K562 (cell line): Measurements from ENCODE around the gene DUS1L. TPM values are rescaled to one million over a fixed set of nuclear protein-coding genes. Genes with fewer than 3 reads are reported as not detected.
A peak's percentile ranks its signal among the peaks of the same experiment; 100 is the strongest.

Experiments used
- MTA3 ChIP-seq: fragments of 450-650 bp; formaldehyde crosslinking; IDR thresholded peaks from 2 replicates; pipeline ENCODE4 v1.6.1; 2017; ENCODE audit warnings: mild to moderate bottlenecking, borderline replicate concordance
- MYNN ChIP-seq, 2 experiments: sonication (generic); formaldehyde crosslinking in 1 of 2; IDR thresholded peaks; 2 replicates each; pipeline versions ENCODE4 v1.5.0 to v1.6.1; 2016 to 2020; ENCODE audit warnings: antibody characterized with exemption in 1 of 2, missing genetic modification reagents in 1 of 2
- NFIC ChIP-seq: fragments of 450-650 bp; IDR thresholded peaks from 2 replicates; pipeline ENCODE4 v1.6.1; 2017; ENCODE audit warnings: mild to moderate bottlenecking, inconsistent platforms
- SMARCC2 ChIP-seq: fragments of 450-650 bp; IDR thresholded peaks from 2 replicates; pipeline ENCODE4 v1.6.1; 2017; ENCODE audit warnings: antibody characterized with exemption, moderate library complexity, mild to moderate bottlenecking, low read depth
- SP2 ChIP-seq: IDR thresholded peaks from 2 replicates; pipeline ENCODE4 v1.6.1; 2011; ENCODE audit warnings: mild to moderate bottlenecking, low read depth, low read length, moderate library complexity; ENCODE audit not compliant: poor library complexity, severe bottlenecking; ENCODE audit errors: extremely low read depth
- ZBTB17 ChIP-seq: fragments of 450-650 bp; formaldehyde crosslinking; IDR thresholded peaks from 2 replicates; pipeline ENCODE4 v1.4.0; 2020; ENCODE audit warnings: mild to moderate bottlenecking
- ZNF174 ChIP-seq: fragments of 250-450 bp; sonication (Bioruptor Pico); IDR thresholded peaks from 2 replicates; pipeline ENCODE4 v1.4.0; 2020; ENCODE audit warnings: mild to moderate bottlenecking
- ZNF583 ChIP-seq: fragments of 250-450 bp; sonication (Bioruptor Pico); IDR thresholded peaks from 2 replicates; pipeline ENCODE4 v1.4.0; 2020
- polyA plus RNA-seq, 8 experiments: library from polyadenylated mRNA; depleted of rRNA in 4 of 8; stranded (reverse) in 5 of 8; unstranded in 3 of 8; fragments of >200 nt; fragmentation: Nextera tagmentation in 2 of 8; fragmentation: Illumina TruSeq in 1 of 8; extraction: Ambion mirVana in 2 of 8; extraction: Trizol in 1 of 8; gene quantifications; 2 replicates each; pipeline versions ENCODE4 v1.2.1 to v1.2.3, GENCODE V29; 2011 to 2014; ENCODE audit warnings: inconsistent platforms in 1 of 8, missing spikeins in 1 of 8
- total RNA-seq, 7 experiments: library from RNA; depleted of rRNA in 6 of 7; stranded (reverse); fragments of >200 nt in 6 of 7; fragmentation: Illumina TruSeq in 2 of 7; extraction: Trizol in 2 of 7; gene quantifications; 2 replicates each; pipeline versions ENCODE4 v1.2.1 to v1.2.3, GENCODE V29; 2011 to 2021; ENCODE audit warnings: low replicate concordance in 1 of 7
- TF ChIP-seq, protein P1 (sequence below): fragments of 250-450 bp; sonication (Bioruptor Pico); IDR thresholded peaks from 2 replicates; pipeline ENCODE4 v1.5.0; 2021
- TF ChIP-seq, protein P2 (sequence below), 2 experiments: IDR thresholded peaks; 2 replicates each; pipeline ENCODE4 v1.6.1; 2011; ENCODE audit warnings: borderline replicate concordance in 1 of 2, control low read depth in 1 of 2, low read depth in 1 of 2, low read length in 1 of 2, mild to moderate bottlenecking in 1 of 2, mixed read lengths in 1 of 2, moderate library complexity in 1 of 2; ENCODE audit not compliant: insufficient read depth in 1 of 2, insufficient read length in 1 of 2, poor library complexity in 1 of 2, severe bottlenecking in 1 of 2; ENCODE audit errors: extremely low read depth in 1 of 2
- TF ChIP-seq, protein P3 (sequence below): fragments of 250-450 bp; sonication (Bioruptor Pico); IDR thresholded peaks from 2 replicates; pipeline ENCODE4 v1.8.0; 2021; ENCODE audit warnings: moderate library complexity, mild to moderate bottlenecking, inconsistent platforms
- TF ChIP-seq, protein P4 (sequence below): fragments of 450-650 bp; IDR thresholded peaks from 2 replicates; pipeline ENCODE4 v1.6.1; 2016
- TF ChIP-seq, protein P5 (sequence below), 2 experiments: fragments of 450-650 bp; formaldehyde crosslinking in 1 of 2; IDR thresholded peaks; 2 replicates each; pipeline versions ENCODE4 v1.4.0 to v1.6.1; 2014 to 2020; ENCODE audit warnings: mild to moderate bottlenecking in 2 of 2, borderline replicate concordance in 1 of 2, low read depth in 1 of 2

Gene DUS1L
- total and polyA plus RNA-seq, 9 of the 15 experiments (the other 6 are each of a cell fraction or from before 2014, with no cell fraction given), result 7.8 to 210 (median 83.9) TPM

DNA sequence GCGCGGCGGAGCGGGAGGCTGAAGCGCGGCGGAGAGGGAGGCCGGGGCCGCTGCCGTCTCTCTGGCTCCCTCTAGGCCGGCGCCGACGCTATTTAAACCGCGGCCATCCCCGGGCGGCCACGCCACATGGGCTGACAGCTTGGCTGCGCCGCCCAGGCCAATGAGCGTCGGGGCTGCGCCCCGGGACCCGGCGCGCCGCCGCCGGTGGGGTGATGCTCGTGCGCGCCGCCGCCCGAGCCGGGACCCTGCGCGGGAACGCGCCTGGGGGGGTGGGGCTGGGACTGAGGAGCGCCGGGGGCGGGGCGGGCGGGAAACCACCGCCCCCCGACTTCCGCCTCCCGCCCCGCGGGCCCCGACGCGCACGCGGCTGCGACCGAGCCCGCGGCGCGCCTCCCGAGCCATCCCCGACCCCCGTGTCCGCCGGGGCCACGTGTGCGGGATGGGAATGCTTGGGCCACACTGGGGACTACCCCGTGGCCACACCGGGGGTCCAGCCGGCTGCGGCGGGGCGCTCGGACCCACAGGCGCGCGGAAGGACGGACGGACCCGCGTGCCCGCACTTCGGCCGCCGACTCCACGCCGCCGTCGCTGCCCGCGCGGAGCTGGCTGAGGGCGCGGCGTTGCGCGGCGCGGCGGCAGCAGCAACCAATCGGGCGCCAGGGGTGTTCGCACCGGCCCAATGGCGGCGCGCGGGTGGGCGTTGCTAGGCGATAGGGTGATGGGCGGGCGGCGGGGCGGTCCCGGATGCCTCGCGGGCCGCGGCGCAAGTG, 32.8 kb upstream of the DUS1L start, which contains the start of gene FASN (continued):
- TF ChIP-seq ZNF174 (CRISPR knock-in tag) (no peak), ZBTB17 (CRISPR knock-in tag) (no peak), MYNN (IDR thresholded peaks at IDR 0.05) (no peak), MYNN (CRISPR knock-in tag; IDR thresholded peaks at IDR 0.05) (no peak), SMARCC2 (0 out of 2 replicates have a peak, but pooled peaks have one; percentile 22), ZNF583 (CRISPR knock-in tag) (no peak; the same call in none of the 2 replicates), MTA3 (peak; percentile 97), SP2 (peak; percentile 57), NFIC (no peak)
- TF ChIP-seq, protein P1, sequence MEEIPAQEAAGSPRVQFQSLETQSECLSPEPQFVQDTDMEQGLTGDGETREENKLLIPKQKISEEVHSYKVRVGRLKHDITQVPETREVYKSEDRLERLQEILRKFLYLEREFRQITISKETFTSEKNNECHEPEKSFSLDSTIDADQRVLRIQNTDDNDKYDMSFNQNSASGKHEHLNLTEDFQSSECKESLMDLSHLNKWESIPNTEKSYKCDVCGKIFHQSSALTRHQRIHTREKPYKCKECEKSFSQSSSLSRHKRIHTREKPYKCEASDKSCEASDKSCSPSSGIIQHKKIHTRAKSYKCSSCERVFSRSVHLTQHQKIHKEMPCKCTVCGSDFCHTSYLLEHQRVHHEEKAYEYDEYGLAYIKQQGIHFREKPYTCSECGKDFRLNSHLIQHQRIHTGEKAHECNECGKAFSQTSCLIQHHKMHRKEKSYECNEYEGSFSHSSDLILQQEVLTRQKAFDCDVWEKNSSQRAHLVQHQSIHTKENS, result no peak
- TF ChIP-seq, protein P2, sequence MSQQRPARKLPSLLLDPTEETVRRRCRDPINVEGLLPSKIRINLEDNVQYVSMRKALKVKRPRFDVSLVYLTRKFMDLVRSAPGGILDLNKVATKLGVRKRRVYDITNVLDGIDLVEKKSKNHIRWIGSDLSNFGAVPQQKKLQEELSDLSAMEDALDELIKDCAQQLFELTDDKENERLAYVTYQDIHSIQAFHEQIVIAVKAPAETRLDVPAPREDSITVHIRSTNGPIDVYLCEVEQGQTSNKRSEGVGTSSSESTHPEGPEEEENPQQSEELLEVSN (IDR thresholded peaks at IDR 0.05; ENCODE audit: borderline replicate concordance in 1 of 2, extremely low read depth in 1 of 2, insufficient read depth in 1 of 2, insufficient read length in 1 of 2, low read depth in 1 of 2, low read length in 1 of 2, poor library complexity in 1 of 2, severe bottlenecking in 1 of 2), result peak; percentile 94 to 99
- TF ChIP-seq, protein P3, sequence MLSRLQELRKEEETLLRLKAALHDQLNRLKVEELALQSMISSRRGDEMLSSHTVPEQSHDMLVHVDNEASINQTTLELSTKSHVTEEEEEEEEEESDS (CRISPR knock-in tag), result no peak
- TF ChIP-seq, protein P4, sequence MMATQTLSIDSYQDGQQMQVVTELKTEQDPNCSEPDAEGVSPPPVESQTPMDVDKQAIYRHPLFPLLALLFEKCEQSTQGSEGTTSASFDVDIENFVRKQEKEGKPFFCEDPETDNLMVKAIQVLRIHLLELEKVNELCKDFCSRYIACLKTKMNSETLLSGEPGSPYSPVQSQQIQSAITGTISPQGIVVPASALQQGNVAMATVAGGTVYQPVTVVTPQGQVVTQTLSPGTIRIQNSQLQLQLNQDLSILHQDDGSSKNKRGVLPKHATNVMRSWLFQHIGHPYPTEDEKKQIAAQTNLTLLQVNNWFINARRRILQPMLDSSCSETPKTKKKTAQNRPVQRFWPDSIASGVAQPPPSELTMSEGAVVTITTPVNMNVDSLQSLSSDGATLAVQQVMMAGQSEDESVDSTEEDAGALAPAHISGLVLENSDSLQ, result peak; percentile 91
- TF ChIP-seq, protein P5, sequence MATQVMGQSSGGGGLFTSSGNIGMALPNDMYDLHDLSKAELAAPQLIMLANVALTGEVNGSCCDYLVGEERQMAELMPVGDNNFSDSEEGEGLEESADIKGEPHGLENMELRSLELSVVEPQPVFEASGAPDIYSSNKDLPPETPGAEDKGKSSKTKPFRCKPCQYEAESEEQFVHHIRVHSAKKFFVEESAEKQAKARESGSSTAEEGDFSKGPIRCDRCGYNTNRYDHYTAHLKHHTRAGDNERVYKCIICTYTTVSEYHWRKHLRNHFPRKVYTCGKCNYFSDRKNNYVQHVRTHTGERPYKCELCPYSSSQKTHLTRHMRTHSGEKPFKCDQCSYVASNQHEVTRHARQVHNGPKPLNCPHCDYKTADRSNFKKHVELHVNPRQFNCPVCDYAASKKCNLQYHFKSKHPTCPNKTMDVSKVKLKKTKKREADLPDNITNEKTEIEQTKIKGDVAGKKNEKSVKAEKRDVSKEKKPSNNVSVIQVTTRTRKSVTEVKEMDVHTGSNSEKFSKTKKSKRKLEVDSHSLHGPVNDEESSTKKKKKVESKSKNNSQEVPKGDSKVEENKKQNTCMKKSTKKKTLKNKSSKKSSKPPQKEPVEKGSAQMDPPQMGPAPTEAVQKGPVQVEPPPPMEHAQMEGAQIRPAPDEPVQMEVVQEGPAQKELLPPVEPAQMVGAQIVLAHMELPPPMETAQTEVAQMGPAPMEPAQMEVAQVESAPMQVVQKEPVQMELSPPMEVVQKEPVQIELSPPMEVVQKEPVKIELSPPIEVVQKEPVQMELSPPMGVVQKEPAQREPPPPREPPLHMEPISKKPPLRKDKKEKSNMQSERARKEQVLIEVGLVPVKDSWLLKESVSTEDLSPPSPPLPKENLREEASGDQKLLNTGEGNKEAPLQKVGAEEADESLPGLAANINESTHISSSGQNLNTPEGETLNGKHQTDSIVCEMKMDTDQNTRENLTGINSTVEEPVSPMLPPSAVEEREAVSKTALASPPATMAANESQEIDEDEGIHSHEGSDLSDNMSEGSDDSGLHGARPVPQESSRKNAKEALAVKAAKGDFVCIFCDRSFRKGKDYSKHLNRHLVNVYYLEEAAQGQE (IDR thresholded peaks at IDR 0.05; ENCODE audit: borderline replicate concordance), result peak; percentile 40; the same call in 1 of the 2 replicates
- TF ChIP-seq, protein P5 (CRISPR knock-in tag; IDR thresholded peaks at IDR 0.05; ENCODE audit: low read depth), result 0 out of 2 replicates have a peak, but pooled peaks have one; percentile 14
